Keratinocyte (primary cell): ENCODE measurements around the gene CHRM1. TPM values are rescaled to one million over a fixed set of nuclear protein-coding genes. Genes with fewer than 3 reads are reported as not detected.
A peak's percentile ranks its signal among the peaks of the same experiment; 100 is the strongest.

Experiments
- DNase-seq: peaks from one replicate; pipeline ENCODE4 v3.0.0-alpha.2; 2011; ENCODE audit warnings: low read depth, missing footprints, low spot score
- FAIRE-seq: peaks from 2 replicates; lab custom pipeline; 2011; peaks lifted over from hg19 to GRCh38; lab: Jason Lieb, UNC
- H2AFZ ChIP-seq: 2 replicates; pipeline ENCODE4 v1.6.0; 2012; ENCODE audit warnings: low read length, control low read depth, inconsistent platforms; ENCODE audit not compliant: control insufficient read depth
- H3K27ac ChIP-seq: 2 replicates; pipeline ENCODE4 v1.5.1; 2011; ENCODE audit warnings: low read length; ENCODE audit not compliant: control insufficient read depth, insufficient read depth
- H3K27me3 ChIP-seq: 3 replicates; pipeline ENCODE4 v1.6.0; 2011; ENCODE audit warnings: low read length; ENCODE audit not compliant: control insufficient read depth, insufficient read depth; ENCODE audit errors: extremely low read depth
- H3K36me3 ChIP-seq, 2 experiments: 2 replicates in 1 of 2; 3 replicates in 1 of 2; pipeline ENCODE4 v1.5.1; 2011; ENCODE audit warnings: low read length in 2 of 2, mild to moderate bottlenecking in 1 of 2; ENCODE audit not compliant: control insufficient read depth in 2 of 2, insufficient read depth in 2 of 2; ENCODE audit errors: extremely low read depth in 1 of 2
- H3K4me1 ChIP-seq: 3 replicates; pipeline ENCODE4 v1.5.1; 2011; ENCODE audit warnings: low read length; ENCODE audit not compliant: control insufficient read depth, insufficient read depth; ENCODE audit errors: extremely low read depth
- H3K4me2 ChIP-seq: 3 replicates; pipeline ENCODE4 v1.6.0; 2011; ENCODE audit warnings: low read depth, low read length; ENCODE audit not compliant: control insufficient read depth, insufficient read depth; ENCODE audit errors: extremely low read depth
- H3K4me3 ChIP-seq, 3 experiments: fragments of 200-600 bp in 1 of 3; sonication (generic) in 1 of 3; 2 replicates in 2 of 3; 3 replicates in 1 of 3; pipeline ENCODE4 v1.5.1; 2011 to 2016; ENCODE audit warnings: low read length in 3 of 3, mild to moderate bottlenecking in 3 of 3, control low read depth in 2 of 3, inconsistent platforms in 1 of 3, low read depth in 1 of 3, mixed read lengths in 1 of 3, mixed run types in 1 of 3, moderate library complexity in 1 of 3; ENCODE audit not compliant: control insufficient read depth in 2 of 3, insufficient read depth in 2 of 3; ENCODE audit errors: extremely low read depth in 1 of 3
- H3K79me2 ChIP-seq: 2 replicates; pipeline ENCODE4 v1.6.0; 2012; ENCODE audit warnings: low read length; ENCODE audit not compliant: control insufficient read depth, insufficient read depth
- H3K9ac ChIP-seq: 3 replicates; pipeline ENCODE4 v1.6.0; 2011; ENCODE audit warnings: low read length; ENCODE audit not compliant: control insufficient read depth, insufficient read depth; ENCODE audit errors: extremely low read depth
- H3K9me1 ChIP-seq: 3 replicates; pipeline ENCODE4 v1.6.0; 2011; ENCODE audit warnings: low read length; ENCODE audit not compliant: control insufficient read depth, insufficient read depth; ENCODE audit errors: extremely low read depth
- H3K9me3 ChIP-seq: 2 replicates; pipeline ENCODE4 v1.5.1; 2012; ENCODE audit warnings: low read depth, low read length; ENCODE audit not compliant: control insufficient read depth
- H4K20me1 ChIP-seq: 3 replicates; pipeline ENCODE4 v1.6.0; 2011; ENCODE audit warnings: low read length; ENCODE audit not compliant: control insufficient read depth, insufficient read depth; ENCODE audit errors: extremely low read depth
- EZH2 ChIP-seq: IDR thresholded peaks from one replicate; pipeline ENCODE4 v1.6.1; 2012; ENCODE audit warnings: inconsistent platforms, mild to moderate bottlenecking, low read length, moderate library complexity
- dilution Hi-C: fragments of 300-500 bp; cut with MboI; formaldehyde crosslinking; loops from one replicate; pipeline ENCODE4 v1.7.0; 2020; ENCODE audit warnings: low sequenced_read_pairs; ENCODE audit not compliant: extremely low pct_ligation_motif_present
- polyA plus RNA-seq, 5 experiments: library from polyadenylated mRNA; depleted of rRNA in 3 of 5; stranded (reverse) in 3 of 5; stranded (forward) in 1 of 5; unstranded in 1 of 5; fragments of >200 nt; gene quantifications; 1 replicate in 1 of 5; 2 replicates in 3 of 5; 3 replicates in 1 of 5; pipeline versions ENCODE4 v1.2.1 to v1.2.3, GENCODE V29; 2011 to 2012; ENCODE audit warnings: missing spikeins in 2 of 5, low read depth in 1 of 5, low replicate concordance in 1 of 5
- TF ChIP-seq, protein P1 (sequence below), 3 experiments: IDR thresholded peaks in 1 of 3; conservative IDR thresholded peaks in 1 of 3; optimal IDR thresholded peaks in 1 of 3; 2 replicates in 2 of 3; 3 replicates in 1 of 3; pipeline versions ENCODE3 to v1.5.1; 2011; ENCODE audit warnings: low read length in 3 of 3, mild to moderate bottlenecking in 3 of 3, moderate library complexity in 2 of 3, control low read depth in 1 of 3, inconsistent platforms in 1 of 3; ENCODE audit not compliant: insufficient read depth in 2 of 3; ENCODE audit errors: extremely low read depth in 1 of 3

The CHRM1 gene
- polyA plus RNA-seq, 1 donor (not counting 4 experiments of a cell fraction or from before 2014, with no cell fraction given) = not detected

DNA sequence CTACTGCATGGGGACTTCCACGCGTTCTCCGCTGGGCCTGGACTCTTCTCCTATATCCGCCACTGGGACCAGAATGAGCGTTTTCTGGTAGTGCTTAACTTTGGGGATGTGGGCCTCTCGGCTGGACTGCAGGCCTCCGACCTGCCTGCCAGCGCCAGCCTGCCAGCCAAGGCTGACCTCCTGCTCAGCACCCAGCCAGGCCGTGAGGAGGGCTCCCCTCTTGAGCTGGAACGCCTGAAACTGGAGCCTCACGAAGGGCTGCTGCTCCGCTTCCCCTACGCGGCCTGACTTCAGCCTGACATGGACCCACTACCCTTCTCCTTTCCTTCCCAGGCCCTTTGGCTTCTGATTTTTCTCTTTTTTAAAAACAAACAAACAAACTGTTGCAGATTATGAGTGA lies 32.8 kb downstream of the CHRM1 start:
- Histone ChIP-seq H3K27me3 (no peaks in the 10 kb centered on the region), H4K20me1 (peaks cover 32% of the 10 kb centered on the region), H3K27ac (no peak overlapping the region), H3K36me3 (peaks cover 48 to 57% of the 10 kb centered on the region in 2 experiments), H3K9me3 (no peaks in the 10 kb centered on the region), H3K4me3 (no peak overlapping the region), H3K4me1 (peaks cover 24% of the 10 kb centered on the region), H3K9ac (no peak overlapping the region), H3K4me2 (no peak overlapping the region), H3K79me2 (peaks cover 29% of the 10 kb centered on the region), H3K9me1 (peaks cover 2% of the 10 kb centered on the region), H2AFZ (no peak overlapping the region)
- no peak for FAIRE-seq
- TF ChIP-seq, protein P1, sequence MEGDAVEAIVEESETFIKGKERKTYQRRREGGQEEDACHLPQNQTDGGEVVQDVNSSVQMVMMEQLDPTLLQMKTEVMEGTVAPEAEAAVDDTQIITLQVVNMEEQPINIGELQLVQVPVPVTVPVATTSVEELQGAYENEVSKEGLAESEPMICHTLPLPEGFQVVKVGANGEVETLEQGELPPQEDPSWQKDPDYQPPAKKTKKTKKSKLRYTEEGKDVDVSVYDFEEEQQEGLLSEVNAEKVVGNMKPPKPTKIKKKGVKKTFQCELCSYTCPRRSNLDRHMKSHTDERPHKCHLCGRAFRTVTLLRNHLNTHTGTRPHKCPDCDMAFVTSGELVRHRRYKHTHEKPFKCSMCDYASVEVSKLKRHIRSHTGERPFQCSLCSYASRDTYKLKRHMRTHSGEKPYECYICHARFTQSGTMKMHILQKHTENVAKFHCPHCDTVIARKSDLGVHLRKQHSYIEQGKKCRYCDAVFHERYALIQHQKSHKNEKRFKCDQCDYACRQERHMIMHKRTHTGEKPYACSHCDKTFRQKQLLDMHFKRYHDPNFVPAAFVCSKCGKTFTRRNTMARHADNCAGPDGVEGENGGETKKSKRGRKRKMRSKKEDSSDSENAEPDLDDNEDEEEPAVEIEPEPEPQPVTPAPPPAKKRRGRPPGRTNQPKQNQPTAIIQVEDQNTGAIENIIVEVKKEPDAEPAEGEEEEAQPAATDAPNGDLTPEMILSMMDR (optimal IDR thresholded peaks at IDR 0.05 in 1 of 3, IDR thresholded peaks at IDR 0.05 in 1 of 3, conservative IDR thresholded peaks at IDR 0.05 in 1 of 3; ENCODE audit: extremely low read depth in 1 of 3, insufficient read depth in 2 of 3, low read length in 3 of 3) = no peak
- TF ChIP-seq EZH2 = no peak
- DNase-seq = no peak
- dilution Hi-C loops = no loop called here

DNA sequence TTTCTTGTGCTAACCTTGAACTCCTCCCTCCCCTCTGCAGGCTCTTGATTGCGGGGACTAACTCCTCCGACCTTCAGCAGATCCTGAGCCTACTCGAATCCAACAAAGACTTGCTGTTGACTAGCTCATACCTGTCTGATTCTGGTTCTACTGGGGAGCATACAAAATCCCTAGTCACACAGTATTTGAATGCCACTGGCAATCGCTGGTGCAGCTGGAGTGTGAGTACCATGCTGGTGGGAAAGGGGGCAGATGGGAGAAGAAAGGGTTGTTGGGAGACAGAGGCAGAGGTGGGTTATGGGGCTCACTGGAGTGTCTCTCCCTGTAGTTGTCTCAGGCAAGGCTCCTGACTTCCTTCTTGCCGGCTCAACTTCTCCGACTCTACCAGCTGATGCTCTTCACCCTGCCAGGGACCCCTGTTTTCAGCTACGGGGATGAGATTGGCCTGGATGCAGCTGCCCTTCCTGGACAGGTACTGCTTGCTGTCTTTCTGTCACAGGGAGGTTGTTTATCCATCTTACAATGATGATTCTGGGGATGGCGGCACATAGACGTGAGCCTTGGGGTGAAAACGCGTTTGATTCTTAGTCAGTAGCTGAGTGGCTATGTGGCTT lies 35.9 kb downstream of the CHRM1 start:
- DNase-seq (no peak), FAIRE-seq (no peak)
- Histone ChIP-seq H3K4me1 (peaks cover 29% of the 10 kb centered on the region), H3K27ac (no peak overlapping the region), H3K9ac (no peak overlapping the region), H2AFZ (no peak overlapping the region), H3K9me1 (peaks cover 2% of the 10 kb centered on the region), H3K4me2 (peak overlapping the region; percentile 11), H3K36me3 (peaks cover 54 to 66% of the 10 kb centered on the region in 2 experiments), H4K20me1 (peaks cover 33% of the 10 kb centered on the region), H3K79me2 (peaks cover 50% of the 10 kb centered on the region), H3K9me3 (no peaks in the 10 kb centered on the region), H3K27me3 (no peaks in the 10 kb centered on the region), H3K4me3 (peak overlapping the region in 1 of 3 experiments; percentile 1)
- dilution Hi-C loops = no loop called here
- TF ChIP-seq EZH2 = no peak
- TF ChIP-seq, protein P1 (optimal IDR thresholded peaks at IDR 0.05 in 1 of 3, IDR thresholded peaks at IDR 0.05 in 1 of 3, conservative IDR thresholded peaks at IDR 0.05 in 1 of 3; ENCODE audit: extremely low read depth in 1 of 3, insufficient read depth in 2 of 3, low read length in 3 of 3) = no peak
